H9 (cell line): ENCODE results near the gene POU5F1. TPM values are rescaled to one million over a fixed set of nuclear protein-coding genes. Genes with fewer than 3 reads are reported as not detected.
"Not testable (repeated sequence)": the region's sequence is repeated elsewhere in the genome, so short reads cannot be mapped to it uniquely, and the experiment has no call there.

Experiments used
- DNase-seq: peaks from one replicate; pipeline ENCODE4 v3.0.0-alpha.2; 2017
- H2AFZ ChIP-seq: one replicate; pipeline ENCODE4 v1.6.1; 2013; ENCODE audit warnings: mild to moderate bottlenecking, low read length, control low read depth, moderate library complexity
- H2AK5ac ChIP-seq: 2 replicates; pipeline ENCODE4 v1.6.1; 2013; ENCODE audit warnings: low read length, control low read depth, mixed read lengths; ENCODE audit not compliant: insufficient read length
- H2BK120ac ChIP-seq: one replicate; pipeline ENCODE4 v1.6.1; 2013; ENCODE audit warnings: low read depth, mild to moderate bottlenecking, low read length, control low read depth, inconsistent platforms; ENCODE audit not compliant: poor library complexity, severe bottlenecking
- H2BK12ac ChIP-seq: 2 replicates; pipeline ENCODE4 v1.6.1; 2013; ENCODE audit warnings: low read length, control low read depth, mixed read lengths, low read depth; ENCODE audit not compliant: insufficient read length
- H2BK15ac ChIP-seq: 2 replicates; pipeline ENCODE4 v1.6.1; 2013; ENCODE audit warnings: low read depth, low read length, control low read depth
- H2BK20ac ChIP-seq: one replicate; pipeline ENCODE4 v1.6.1; 2013; ENCODE audit warnings: low read depth, mild to moderate bottlenecking, low read length, control low read depth, inconsistent platforms; ENCODE audit not compliant: poor library complexity, severe bottlenecking
- H2BK5ac ChIP-seq: 2 replicates; pipeline ENCODE4 v1.6.1; 2013; ENCODE audit warnings: low read length, control low read depth, mixed read lengths; ENCODE audit not compliant: insufficient read length
- H3K14ac ChIP-seq: 2 replicates; pipeline ENCODE4 v1.6.1; 2013; ENCODE audit warnings: low read length, control low read depth; ENCODE audit not compliant: insufficient read depth
- H3K18ac ChIP-seq: 2 replicates; pipeline ENCODE4 v1.6.1; 2013; ENCODE audit warnings: low read depth, mild to moderate bottlenecking, mixed read lengths, low read length, control low read depth; ENCODE audit not compliant: insufficient read length
- H3K23ac ChIP-seq: 2 replicates; pipeline ENCODE4 v1.6.1; 2013; ENCODE audit warnings: low read length, control low read depth, mixed read lengths, low read depth; ENCODE audit not compliant: insufficient read length
- H3K23me2 ChIP-seq: 2 replicates; pipeline ENCODE4 v1.6.1; 2013; ENCODE audit warnings: low read depth, mild to moderate bottlenecking, mixed read lengths, low read length, control low read depth; ENCODE audit not compliant: insufficient read length, poor library complexity, severe bottlenecking
- H3K27ac ChIP-seq: 2 replicates; pipeline ENCODE4 v1.5.1; 2013; ENCODE audit warnings: low read length, control low read depth, mixed read lengths, low read depth; ENCODE audit not compliant: insufficient read length
- H3K27me3 ChIP-seq: 2 replicates; pipeline ENCODE4 v1.6.1; 2013; ENCODE audit warnings: low read length, control low read depth, inconsistent platforms; ENCODE audit not compliant: insufficient read depth
- H3K4ac ChIP-seq: 2 replicates; pipeline ENCODE4 v1.6.1; 2013; ENCODE audit warnings: low read depth, mild to moderate bottlenecking, control low read depth, inconsistent platforms, low read length, moderate library complexity
- H3K4me1 ChIP-seq: 2 replicates; pipeline ENCODE4 v1.6.1; 2013; ENCODE audit warnings: low read length, control low read depth, inconsistent platforms; ENCODE audit not compliant: insufficient read depth
- H3K4me2 ChIP-seq: 2 replicates; pipeline ENCODE4 v1.6.1; 2013; ENCODE audit warnings: low read length, control low read depth, mixed read lengths; ENCODE audit not compliant: insufficient read length, insufficient read depth
- H3K56ac ChIP-seq: 2 replicates; pipeline ENCODE4 v1.6.1; 2013; ENCODE audit warnings: low read depth, mild to moderate bottlenecking, mixed read lengths, low read length, control low read depth; ENCODE audit not compliant: insufficient read length
- H3K79me1 ChIP-seq: 2 replicates; pipeline ENCODE4 v1.6.1; 2013; ENCODE audit warnings: low read depth, mild to moderate bottlenecking, moderate library complexity, low read length, control low read depth, inconsistent platforms; ENCODE audit not compliant: insufficient read depth, poor library complexity, severe bottlenecking
- H3K79me2 ChIP-seq: 2 replicates; pipeline ENCODE4 v1.6.1; 2013; ENCODE audit warnings: low read length, control low read depth, inconsistent platforms; ENCODE audit not compliant: insufficient read depth
- H3K9ac ChIP-seq: 2 replicates; pipeline ENCODE4 v1.6.1; 2013; ENCODE audit warnings: low read length, control low read depth, mixed read lengths; ENCODE audit not compliant: insufficient read length; ENCODE audit errors: extremely low read depth
- H3K9me3 ChIP-seq: one replicate; pipeline ENCODE4 v1.6.1; 2013; ENCODE audit warnings: low read depth, low read length, inconsistent platforms; ENCODE audit not compliant: control insufficient read depth
- H3T11ph ChIP-seq: one replicate; pipeline ENCODE4 v1.6.1; 2013; ENCODE audit warnings: mild to moderate bottlenecking, low read length, control low read depth, inconsistent platforms
- H4K20me1 ChIP-seq: one replicate; pipeline ENCODE4 v1.6.1; 2013; ENCODE audit not compliant: control insufficient read depth, insufficient read length, insufficient read depth
- H4K5ac ChIP-seq: 2 replicates; pipeline ENCODE4 v1.6.1; 2013; ENCODE audit warnings: low read depth, mild to moderate bottlenecking, mixed read lengths, low read length, control low read depth; ENCODE audit not compliant: insufficient read length
- H4K8ac ChIP-seq: replicated peaks from 2 replicates; pipeline ENCODE4 v1.6.1; 2013; ENCODE audit warnings: low read length, control low read depth, mixed read lengths, low read depth; ENCODE audit not compliant: insufficient read length
- H4K91ac ChIP-seq: 2 replicates; pipeline ENCODE4 v1.6.1; 2013; ENCODE audit warnings: low read depth, mild to moderate bottlenecking, moderate library complexity, mixed read lengths, low read length, control low read depth; ENCODE audit not compliant: insufficient read length
- H3K27ac Mint-ChIP-seq, 3 experiments: 2 replicates in 2 of 3; 3 replicates in 1 of 3; pipeline ENCODE4 v1.8.0; 2020 to 2021; ENCODE audit warnings: mixed read lengths in 3 of 3, mild to moderate bottlenecking in 1 of 3, moderate library complexity in 1 of 3
- H3K27me3 Mint-ChIP-seq: 2 replicates; pipeline ENCODE4 v1.8.0; 2021; ENCODE audit warnings: low read depth, mild to moderate bottlenecking, moderate library complexity, mixed read lengths
- H3K36me3 Mint-ChIP-seq, 3 experiments: 2 replicates in 2 of 3; 3 replicates in 1 of 3; pipeline ENCODE4 v1.8.0; 2020 to 2021; ENCODE audit warnings: low read depth in 3 of 3, mixed read lengths in 3 of 3; ENCODE audit not compliant: insufficient read depth in 1 of 3
- H3K4me1 Mint-ChIP-seq, 2 experiments: 2 replicates each; pipeline ENCODE4 v1.8.0; 2020; ENCODE audit warnings: mixed read lengths in 2 of 2
- H3K4me3 Mint-ChIP-seq, 2 experiments: 2 replicates in 1 of 2; 3 replicates in 1 of 2; pipeline ENCODE4 v1.8.0; 2020 to 2021; ENCODE audit warnings: mild to moderate bottlenecking in 2 of 2, mixed read lengths in 2 of 2, moderate library complexity in 1 of 2
- H3K9me3 Mint-ChIP-seq, 2 experiments: 2 replicates in 1 of 2; 3 replicates in 1 of 2; pipeline ENCODE4 v1.8.0; 2020; ENCODE audit warnings: mild to moderate bottlenecking in 2 of 2, mixed read lengths in 2 of 2, moderate library complexity in 1 of 2
- CTCF ChIP-seq: fragments of 200-600 bp; sonication (generic); conservative IDR thresholded peaks from 3 replicates; pipeline ENCODE4 v1.8.0; 2021; ENCODE audit warnings: antibody characterized with exemption, mild to moderate bottlenecking
- WGBS: extraction: QIAGEN DNeasy Blood & Tissue Kit; methylation state at CpG from one replicate; pipeline ENCODE4 v1.1.7; 2013; ENCODE audit warnings: missing lambda C conversion rate, low lambda C conversion rate, mixed read lengths; ENCODE audit not compliant: insufficient read length; ENCODE audit errors: extremely low coverage; 5-methylcytosine and 5-hydroxymethylcytosine counted together
- total RNA-seq: library from RNA; stranded (reverse); gene quantifications from 2 replicates; pipeline ENCODE4 v1.2.1, GENCODE V29; 2021

POU5F1 gene
- total RNA-seq, 1 experiment from 2014 or later: 2,134 TPM

- not testable (repeated sequence) for H2BK15ac ChIP-seq, H4K20me1 ChIP-seq, H3K4ac ChIP-seq, H3K18ac ChIP-seq, H3K9me3 Mint-ChIP-seq, H3K4me1 ChIP-seq, H3K27me3 ChIP-seq, H3K4me2 ChIP-seq, H2AFZ ChIP-seq, H3K9ac ChIP-seq, H2BK20ac ChIP-seq, H4K5ac ChIP-seq, H3K9me3 ChIP-seq, H3K79me1 ChIP-seq, H3K27me3 Mint-ChIP-seq, H2BK120ac ChIP-seq, H4K91ac ChIP-seq, H2BK5ac ChIP-seq, H2AK5ac ChIP-seq, H2BK12ac ChIP-seq, H3K23ac ChIP-seq, H3K79me2 ChIP-seq, H3T11ph ChIP-seq, H4K8ac ChIP-seq, H3K56ac ChIP-seq, H3K14ac ChIP-seq, H3K27ac ChIP-seq, H3K23me2 ChIP-seq
- H3K4me3 Mint-ChIP-seq: peak overlapping the region in 1 of 2 experiments; percentile 56; a peak in 1 of 5 replicates
- H3K4me1 Mint-ChIP-seq: peaks cover 10 to 16% of the 10 kb centered on the region in 2 experiments
- H3K27ac Mint-ChIP-seq: peak overlapping the region in 1 of 3 experiments; percentile 53; a peak in 1 of 7 replicates
- peak; percentile 80 for TF ChIP-seq CTCF
- DNase-seq: peak; percentile 85
- WGBS: no CpG with 5 or more reads among the region's 10 CpGs
- H3K36me3 Mint-ChIP-seq: peaks cover 7 to 16% (median 9%) of the 10 kb centered on the region in 3 experiments
Observed at GRCh38 chr6:31192431-31193105, 22.1 kb upstream of the POU5F1 start.
